IPS-20b (cell line): Measurements from ENCODE around the gene LRRN3.

Source experiments
- H3K27ac ChIP-seq: one replicate; pipeline ENCODE4 v1.5.1; 2013; ENCODE audit warnings: low read length
- H3K27me3 ChIP-seq: 2 replicates; pipeline ENCODE4 v1.6.1; 2013; ENCODE audit warnings: mild to moderate bottlenecking, low read length, inconsistent platforms; ENCODE audit not compliant: insufficient read depth
- H3K36me3 ChIP-seq: 2 replicates; pipeline ENCODE4 v1.6.1; 2013; ENCODE audit warnings: low read depth, mild to moderate bottlenecking, inconsistent platforms, low read length, moderate library complexity; ENCODE audit not compliant: insufficient read depth
- H3K4me1 ChIP-seq: 2 replicates; pipeline ENCODE4 v1.6.1; 2013; ENCODE audit warnings: mild to moderate bottlenecking, control low read depth, inconsistent platforms, low read length, moderate library complexity; ENCODE audit not compliant: insufficient read depth
- H3K4me3 ChIP-seq: 2 replicates; pipeline ENCODE4 v1.5.1; 2013; ENCODE audit warnings: mild to moderate bottlenecking, low read length, inconsistent platforms
- H3K9ac ChIP-seq: 2 replicates; pipeline ENCODE4 v1.6.1; 2013; ENCODE audit warnings: low read depth, mild to moderate bottlenecking, inconsistent platforms, low read length, moderate library complexity
- H3K9me3 ChIP-seq: 2 replicates; pipeline ENCODE4 v1.6.1; 2013; ENCODE audit warnings: mild to moderate bottlenecking, low read depth, low read length, inconsistent platforms; ENCODE audit not compliant: insufficient read depth

Gene LRRN3

GRCh38 chr7:111094419-111094818 is 3.5 kb downstream of the LRRN3 start:
- Histone ChIP-seq H3K9me3 (no peaks in the 10 kb centered on the region), H3K27ac (no peak overlapping the region), H3K27me3 (no peaks in the 10 kb centered on the region), H3K36me3 (no peaks in the 10 kb centered on the region), H3K4me3 (no peak overlapping the region), H3K4me1 (peaks cover 76% of the 10 kb centered on the region), H3K9ac (no peak overlapping the region)

DNA sequence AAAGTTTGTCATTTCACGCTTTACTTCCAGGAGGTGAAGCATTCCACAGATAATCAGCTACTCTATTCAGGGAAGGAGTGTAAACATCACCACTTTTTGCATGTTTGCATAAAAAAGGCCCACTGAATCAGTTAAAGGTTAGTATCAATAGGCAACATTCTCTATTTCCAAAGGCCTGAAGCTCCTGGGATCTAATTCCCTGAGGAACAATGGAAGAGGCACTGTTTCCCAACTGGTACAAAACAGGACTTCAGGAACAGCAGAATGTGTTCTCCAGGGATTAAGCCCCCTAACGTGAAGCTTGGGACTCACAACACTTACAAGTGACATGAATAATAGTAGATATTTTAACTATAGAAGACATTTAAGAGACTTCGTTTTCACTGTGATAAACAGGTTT is 6.1 kb downstream of the LRRN3 start:
- no peaks in the 10 kb centered on the region for H3K9me3 ChIP-seq
- H3K27ac ChIP-seq: peak overlapping the region; percentile 53
- no peaks in the 10 kb centered on the region for H3K36me3 ChIP-seq
- peak overlapping the region; percentile 54 for H3K4me3 ChIP-seq
- peak overlapping the region; percentile 54 for H3K9ac ChIP-seq
- H3K27me3 ChIP-seq: no peaks in the 10 kb centered on the region
- peaks cover 57% of the 10 kb centered on the region for H3K4me1 ChIP-seq

DNA sequence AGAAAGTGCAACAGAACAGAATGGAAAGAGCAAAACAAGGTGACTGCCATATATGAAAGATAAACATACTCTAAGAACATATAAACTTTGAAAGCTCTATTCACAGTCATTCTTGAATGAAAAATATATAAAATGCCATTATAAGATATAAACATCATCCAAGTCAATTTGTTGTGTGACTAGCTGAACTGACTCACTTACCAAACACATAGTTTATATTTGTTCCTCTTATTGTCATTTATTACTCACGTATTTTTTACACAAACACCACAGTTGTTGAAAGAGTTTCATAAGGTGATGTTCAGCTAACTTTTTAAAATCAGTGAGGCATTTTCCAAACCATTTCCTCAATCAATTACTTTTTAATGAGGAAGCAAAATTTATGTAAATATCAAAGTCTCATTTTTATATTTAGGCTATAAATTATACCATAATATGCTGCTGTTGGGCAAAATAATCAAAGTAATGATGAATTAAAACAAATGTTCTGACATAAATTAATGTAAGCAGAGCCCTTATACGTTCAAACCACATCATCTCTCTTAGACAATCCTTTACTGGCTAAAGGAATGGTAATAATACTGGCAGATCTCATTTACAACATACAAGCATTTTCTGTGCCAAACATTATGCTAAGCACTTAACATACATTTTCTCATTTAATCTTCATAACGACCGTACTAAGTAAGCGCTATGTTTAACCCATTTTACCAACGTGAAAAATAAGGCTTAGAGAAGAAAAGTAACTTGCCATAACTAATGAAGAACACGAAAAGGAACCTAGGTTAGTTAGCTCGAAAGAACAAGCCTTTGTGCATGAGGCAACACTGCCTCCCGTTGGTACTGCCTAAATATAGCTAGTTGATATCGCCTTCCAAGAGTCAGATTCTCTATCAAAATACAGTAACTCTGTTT is 7.3 kb downstream of the LRRN3 start:
- Histone ChIP-seq H3K9ac (peak overlapping the region; percentile 24; the same call in 1 of the 2 replicates), H3K36me3 (no peaks in the 10 kb centered on the region)

DNA sequence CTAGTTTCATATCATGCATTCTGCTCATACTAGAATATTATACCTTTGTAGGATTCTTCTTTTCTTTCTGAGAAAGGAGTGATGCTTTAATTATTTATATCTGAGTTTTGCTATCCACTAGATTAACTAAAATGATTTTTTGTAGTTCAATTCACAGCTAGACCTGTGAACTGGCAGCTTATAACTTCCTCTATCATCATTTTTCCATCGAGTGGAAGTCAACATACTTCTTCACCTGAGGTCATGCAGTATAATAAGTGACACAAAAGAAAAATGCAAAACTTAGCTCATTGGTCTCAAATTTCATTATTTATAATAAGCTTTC is 8.0 kb downstream of the LRRN3 start:
- peaks cover 38% of the 10 kb centered on the region; the same call in 1 of the 2 replicates for H3K4me1 ChIP-seq
- H3K36me3 ChIP-seq: no peaks in the 10 kb centered on the region
- no peak overlapping the region for H3K27ac ChIP-seq
- H3K4me3 ChIP-seq: no peak overlapping the region
- H3K27me3 ChIP-seq: no peaks in the 10 kb centered on the region
- no peaks in the 10 kb centered on the region for H3K9me3 ChIP-seq
- no peak overlapping the region for H3K9ac ChIP-seq

More for the DNA sequence above, 7.3 kb downstream of the LRRN3 start:
- Histone ChIP-seq H3K27me3 (no peaks in the 10 kb centered on the region), H3K27ac (no peak overlapping the region), H3K9me3 (no peaks in the 10 kb centered on the region), H3K4me3 (no peak overlapping the region), H3K4me1 (peaks cover 44% of the 10 kb centered on the region)

GRCh38 chr7:111101856-111102646 is 11.1 kb downstream of the LRRN3 start:
- no peak overlapping the region for H3K9ac ChIP-seq
- H3K36me3 ChIP-seq: no peaks in the 10 kb centered on the region
- H3K27ac ChIP-seq: no peak overlapping the region
- H3K9me3 ChIP-seq: no peaks in the 10 kb centered on the region
- H3K4me1 ChIP-seq: peaks cover 33% of the 10 kb centered on the region
- no peaks in the 10 kb centered on the region for H3K27me3 ChIP-seq
- H3K4me3 ChIP-seq: no peak overlapping the region

GRCh38 chr7:111103136-111103535 is 12.2 kb downstream of the LRRN3 start:
- H3K4me1 ChIP-seq: peaks cover 23% of the 10 kb centered on the region
- no peak overlapping the region for H3K4me3 ChIP-seq
- no peaks in the 10 kb centered on the region for H3K27me3 ChIP-seq
- H3K9ac ChIP-seq: no peak overlapping the region
- H3K27ac ChIP-seq: no peak overlapping the region
- H3K9me3 ChIP-seq: no peaks in the 10 kb centered on the region
- no peaks in the 10 kb centered on the region for H3K36me3 ChIP-seq

GRCh38 chr7:111103678-111104274 is 12.8 kb downstream of the LRRN3 start:
- Histone ChIP-seq H3K4me1 (peaks cover 19% of the 10 kb centered on the region), H3K27ac (no peak overlapping the region), H3K4me3 (no peak overlapping the region), H3K9ac (no peak overlapping the region), H3K9me3 (no peaks in the 10 kb centered on the region), H3K36me3 (no peaks in the 10 kb centered on the region), H3K27me3 (no peaks in the 10 kb centered on the region)

- no peaks in the 10 kb centered on the region for H3K27me3 ChIP-seq
Observed at GRCh38 chr7:111104710-111105109, 13.8 kb downstream of the LRRN3 start.

DNA sequence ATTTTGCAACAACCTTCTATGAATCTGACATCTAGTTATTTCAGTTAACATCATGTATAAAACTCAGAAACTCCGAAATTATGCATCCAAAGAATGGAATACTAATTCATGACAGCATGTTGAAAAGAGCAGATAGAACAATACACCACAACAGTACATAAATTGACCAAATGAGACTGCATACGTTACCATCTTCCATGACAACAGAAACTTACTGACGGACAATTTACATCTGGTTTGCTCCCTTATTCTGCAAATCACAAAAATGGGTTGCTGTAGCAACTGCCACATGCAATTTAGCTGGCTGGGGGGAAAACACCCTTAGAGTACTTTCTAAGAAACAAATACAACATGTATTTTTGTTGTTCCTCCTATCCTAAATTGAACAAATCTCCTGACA is 14.3 kb downstream of the LRRN3 start:
- H3K9me3 ChIP-seq: no peaks in the 10 kb centered on the region
- H3K36me3 ChIP-seq: no peaks in the 10 kb centered on the region
- H3K27ac ChIP-seq: no peak overlapping the region
- H3K9ac ChIP-seq: no peak overlapping the region
- peaks cover 17% of the 10 kb centered on the region for H3K4me1 ChIP-seq
- H3K4me3 ChIP-seq: no peak overlapping the region
- no peaks in the 10 kb centered on the region for H3K27me3 ChIP-seq

More at GRCh38 chr7:111104710-111105109, 13.8 kb downstream of the LRRN3 start:
- no peaks in the 10 kb centered on the region for H3K9me3 ChIP-seq
- no peaks in the 10 kb centered on the region for H3K36me3 ChIP-seq
- H3K4me3 ChIP-seq: no peak overlapping the region
- no peak overlapping the region for H3K27ac ChIP-seq
- H3K4me1 ChIP-seq: peaks cover 17% of the 10 kb centered on the region
- H3K9ac ChIP-seq: no peak overlapping the region

DNA sequence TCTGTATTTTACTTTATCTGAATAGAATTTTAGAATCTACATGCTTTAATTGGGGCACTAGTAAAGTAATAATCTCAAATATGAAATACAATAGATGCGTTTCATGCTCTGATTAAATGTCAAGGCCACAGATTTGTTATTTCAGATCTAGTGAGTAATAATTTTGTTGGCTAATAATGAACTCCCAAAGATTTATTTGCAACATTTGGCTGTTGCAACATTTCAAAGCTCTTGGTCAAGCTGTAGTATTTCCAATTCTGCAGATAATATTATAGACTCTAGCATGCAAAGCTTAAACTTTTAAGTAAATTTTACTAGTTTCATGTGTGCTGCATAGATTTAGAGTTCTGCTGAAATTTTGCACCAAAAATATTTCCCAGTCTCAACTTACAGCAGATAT is 16.7 kb downstream of the LRRN3 start:
- Histone ChIP-seq H3K9me3 (no peaks in the 10 kb centered on the region), H3K27me3 (no peaks in the 10 kb centered on the region), H3K4me3 (no peak overlapping the region), H3K36me3 (no peaks in the 10 kb centered on the region), H3K27ac (no peak overlapping the region), H3K9ac (no peak overlapping the region), H3K4me1 (peaks cover 17% of the 10 kb centered on the region)

DNA sequence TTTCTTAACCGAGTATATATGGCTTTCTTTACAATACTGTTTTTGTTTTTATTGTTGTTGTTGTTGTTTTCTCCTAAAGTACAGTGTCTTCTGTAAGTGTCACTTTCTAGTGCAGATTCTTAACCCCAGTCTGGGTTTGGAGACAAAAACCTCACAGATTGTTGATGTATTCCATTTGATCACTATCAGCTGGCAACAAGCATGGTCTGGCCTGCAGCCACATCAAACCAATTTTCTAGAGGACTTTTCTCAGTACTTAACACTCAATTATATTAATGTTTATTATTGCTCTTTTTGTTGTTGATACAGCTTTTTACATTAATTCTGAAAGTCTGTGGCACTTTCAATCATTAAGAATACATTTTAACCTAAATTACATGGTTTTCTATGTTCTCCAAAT is 17.1 kb downstream of the LRRN3 start:
- H3K9ac ChIP-seq: no peak overlapping the region
- no peak overlapping the region for H3K27ac ChIP-seq
- no peaks in the 10 kb centered on the region for H3K36me3 ChIP-seq
- no peaks in the 10 kb centered on the region for H3K9me3 ChIP-seq
- peaks cover 17% of the 10 kb centered on the region for H3K4me1 ChIP-seq
- H3K27me3 ChIP-seq: no peaks in the 10 kb centered on the region
- no peak overlapping the region for H3K4me3 ChIP-seq
